H1 (cell line): ENCODE data around the gene TOMM22. TPM values are rescaled to one million over a fixed set of nuclear protein-coding genes. Genes with fewer than 3 reads are reported as not detected.

Source experiments
- CTCF ChIA-PET: fragments of 300-600 bp; sonication (Branson Sonifier 250); formaldehyde crosslinking; loops from one replicate; lab custom pipeline; 2021; ENCODE audit not compliant: partially characterized antibody; lab: Charles Lee
- POLR2A ChIA-PET: fragments of 300-600 bp; sonication (Branson Sonifier 250); formaldehyde crosslinking; loops from one replicate; lab custom pipeline; 2021; ENCODE audit warnings: inconsistent platforms; ENCODE audit not compliant: partially characterized antibody; lab: Charles Lee
- DNase-seq, 2 experiments: peaks; one replicate each; pipeline versions ENCODE4 v3.0.0 to v3.0.0-alpha.2; 2010 to 2022; ENCODE audit warnings: low spot score in 2 of 2, low read depth in 1 of 2, mixed read lengths in 1 of 2
- FAIRE-seq: peaks from 2 replicates; lab custom pipeline; 2011; peaks lifted over from hg19 to GRCh38; lab: Jason Lieb, UNC
- H2AFZ ChIP-seq: 2 replicates; pipeline ENCODE4 v1.8.1; 2012; ENCODE audit warnings: low read length, inconsistent platforms
- H2AK5ac ChIP-seq: 2 replicates; pipeline ENCODE4 v1.6.1; 2013; ENCODE audit warnings: low read depth, low read length
- H2BK120ac ChIP-seq: replicated peaks from 2 replicates; pipeline ENCODE3; 2013; ENCODE audit warnings: low read depth, low read length, inconsistent platforms
- H2BK12ac ChIP-seq: 2 replicates; pipeline ENCODE4 v1.6.1; 2013; ENCODE audit warnings: low read depth, low read length
- H2BK15ac ChIP-seq: 2 replicates; pipeline ENCODE4 v1.6.1; 2013; ENCODE audit warnings: low read length
- H2BK20ac ChIP-seq: 2 replicates; pipeline ENCODE4 v1.6.1; 2013; ENCODE audit warnings: low read length
- H2BK5ac ChIP-seq: 2 replicates; pipeline ENCODE4 v1.6.1; 2013; ENCODE audit warnings: low read depth, low read length
- H3K14ac ChIP-seq: 2 replicates; pipeline ENCODE4 v1.6.1; 2013; ENCODE audit warnings: inconsistent platforms; ENCODE audit not compliant: insufficient read length
- H3K18ac ChIP-seq: 2 replicates; pipeline ENCODE4 v1.6.1; 2013; ENCODE audit warnings: low read length; ENCODE audit errors: extremely low read depth
- H3K23ac ChIP-seq: 2 replicates; pipeline ENCODE4 v1.6.1; 2013; ENCODE audit warnings: inconsistent platforms; ENCODE audit not compliant: insufficient read length
- H3K23me2 ChIP-seq: 2 replicates; pipeline ENCODE4 v1.6.1; 2013; ENCODE audit warnings: low read depth, low read length
- H3K27ac ChIP-seq: 2 replicates; pipeline ENCODE4 v1.6.1; 2011; ENCODE audit warnings: low read depth, low read length, inconsistent platforms
- H3K27me3 ChIP-seq, 4 experiments: replicated peaks in 1 of 4; 1 replicate in 1 of 4; 2 replicates in 3 of 4; pipeline versions ENCODE4 v1.6.1 to v1.8.1; 2011 to 2013; ENCODE audit warnings: low read length in 3 of 4, mild to moderate bottlenecking in 3 of 4, inconsistent platforms in 2 of 4, mixed read lengths in 2 of 4, moderate library complexity in 1 of 4; ENCODE audit not compliant: control insufficient read depth in 3 of 4, insufficient read depth in 3 of 4; ENCODE audit errors: extremely low read depth in 1 of 4
- H3K36me3 ChIP-seq, 4 experiments: 2 replicates each; pipeline versions ENCODE4 v1.6.1 to v1.8.1; 2011 to 2013; ENCODE audit warnings: mild to moderate bottlenecking in 4 of 4, low read length in 3 of 4, moderate library complexity in 2 of 4, control low read depth in 1 of 4, inconsistent platforms in 1 of 4; ENCODE audit not compliant: insufficient read depth in 4 of 4, control insufficient read depth in 2 of 4
- H3K4ac ChIP-seq: replicated peaks from 2 replicates; pipeline ENCODE3; 2013; ENCODE audit warnings: low read length, low read depth, mixed read lengths, inconsistent platforms; ENCODE audit not compliant: insufficient read length
- H3K4me1 ChIP-seq, 4 experiments: replicated peaks in 1 of 4; 1 replicate in 1 of 4; 2 replicates in 3 of 4; pipeline versions ENCODE4 v1.6.1 to v1.8.1; 2011 to 2013; ENCODE audit warnings: low read length in 3 of 4, inconsistent platforms in 2 of 4, mixed read lengths in 1 of 4; ENCODE audit not compliant: insufficient read depth in 4 of 4, control insufficient read depth in 3 of 4
- H3K4me2 ChIP-seq, 2 experiments: 2 replicates each; pipeline versions ENCODE4 v1.6.1 to v1.8.1; 2011 to 2013; ENCODE audit warnings: low read depth in 2 of 2, low read length in 2 of 2, control low read depth in 1 of 2, inconsistent platforms in 1 of 2, mild to moderate bottlenecking in 1 of 2; ENCODE audit not compliant: insufficient read depth in 1 of 2
- H3K4me3 ChIP-seq, 4 experiments: fragments of 200-600, 300-600 bp in 1 of 4; sonication (generic), shearing (Covaris generic), sonication (Bioruptor Twin) in 1 of 4; 2 replicates each; pipeline versions ENCODE4 v1.5.1 to v1.8.1; 2011 to 2016; ENCODE audit warnings: low read length in 4 of 4, low read depth in 3 of 4, control low read depth in 2 of 4, inconsistent platforms in 2 of 4, mild to moderate bottlenecking in 2 of 4, mixed read lengths in 1 of 4, moderate library complexity in 1 of 4; ENCODE audit not compliant: insufficient read depth in 2 of 4; ENCODE audit errors: extremely low read depth in 1 of 4
- H3K56ac ChIP-seq: replicated peaks from 2 replicates; pipeline ENCODE3; 2013; ENCODE audit warnings: low read depth, mild to moderate bottlenecking, mixed read lengths, low read length, inconsistent platforms; ENCODE audit not compliant: insufficient read length
- H3K79me1 ChIP-seq: 2 replicates; pipeline ENCODE4 v1.6.1; 2013; ENCODE audit warnings: low read depth, low read length, control low read depth
- H3K79me2 ChIP-seq, 2 experiments: 2 replicates each; pipeline versions ENCODE4 v1.6.1 to v1.8.1; 2012 to 2013; ENCODE audit warnings: low read length in 2 of 2, mild to moderate bottlenecking in 2 of 2, inconsistent platforms in 1 of 2; ENCODE audit not compliant: insufficient read depth in 2 of 2, control insufficient read depth in 1 of 2
- H3K9ac ChIP-seq, 4 experiments: replicated peaks in 1 of 4; 1 replicate in 1 of 4; 2 replicates in 3 of 4; pipeline versions ENCODE4 v1.6.1 to v1.8.1; 2011 to 2013; ENCODE audit warnings: low read depth in 3 of 4, low read length in 3 of 4, control low read depth in 2 of 4, mild to moderate bottlenecking in 2 of 4, moderate library complexity in 2 of 4, inconsistent platforms in 1 of 4; ENCODE audit errors: extremely low read depth in 1 of 4
- H3K9me3 ChIP-seq, 2 experiments: 2 replicates each; pipeline versions ENCODE4 v1.6.1 to v1.8.1; 2012 to 2013; ENCODE audit warnings: mild to moderate bottlenecking in 2 of 2, moderate library complexity in 2 of 2, control low read depth in 1 of 2, inconsistent platforms in 1 of 2, low read depth in 1 of 2, low read length in 1 of 2, mixed read lengths in 1 of 2; ENCODE audit not compliant: insufficient read depth in 2 of 2
- H4K20me1 ChIP-seq, 2 experiments: replicated peaks in 1 of 2; 2 replicates each; pipeline versions ENCODE3 to v1.8.1; 2011 to 2013; ENCODE audit warnings: inconsistent platforms in 2 of 2, low read length in 2 of 2, mild to moderate bottlenecking in 1 of 2; ENCODE audit not compliant: insufficient read depth in 2 of 2, control insufficient read depth in 1 of 2
- H4K5ac ChIP-seq: 2 replicates; pipeline ENCODE4 v1.6.1; 2013; ENCODE audit warnings: low read length, low read depth, mixed read lengths, inconsistent platforms; ENCODE audit not compliant: insufficient read length
- H4K8ac ChIP-seq: 2 replicates; pipeline ENCODE4 v1.8.0; 2013; ENCODE audit warnings: mild to moderate bottlenecking, moderate library complexity, low read length, inconsistent platforms; ENCODE audit not compliant: insufficient read depth; ENCODE audit errors: extremely low read depth
- H4K91ac ChIP-seq: replicated peaks from 2 replicates; pipeline ENCODE3; 2013; ENCODE audit warnings: low read length, mixed read lengths, inconsistent platforms; ENCODE audit not compliant: insufficient read length
- BACH1 ChIP-seq: IDR thresholded peaks from 2 replicates; pipeline ENCODE4 v1.6.1; 2012; ENCODE audit warnings: low read length, improper control_type of control experiment
- BRCA1 ChIP-seq: IDR thresholded peaks from 2 replicates; pipeline ENCODE4 v1.6.1; 2012; ENCODE audit warnings: low read depth, low read length, improper control_type of control experiment
- CBX5 ChIP-seq: fragments of 300-800, 300-1000 bp; sonication (generic); IDR thresholded peaks from 2 replicates; pipeline ENCODE4 v1.7.1; 2016; ENCODE audit warnings: antibody characterized with exemption, low read length, low read depth
- CREB1 ChIP-seq: IDR thresholded peaks from 2 replicates; pipeline ENCODE4 v1.6.1; 2012; ENCODE audit warnings: inconsistent platforms
- HDAC6 ChIP-seq: IDR thresholded peaks from one replicate; pipeline ENCODE4 v1.7.1; 2012; ENCODE audit warnings: low read depth, mild to moderate bottlenecking, inconsistent platforms, low read length, moderate library complexity
- KDM4A ChIP-seq: IDR thresholded peaks from one replicate; pipeline ENCODE4 v1.7.1; 2012; ENCODE audit warnings: low read depth, mild to moderate bottlenecking, moderate library complexity, low read length, inconsistent platforms; ENCODE audit not compliant: severe bottlenecking
- NRF1 ChIP-seq: IDR thresholded peaks from 2 replicates; pipeline ENCODE4 v1.6.1; 2011; ENCODE audit warnings: mild to moderate bottlenecking, low read depth, low read length, improper control_type of control experiment
- POLR2AphosphoS5 ChIP-seq: IDR thresholded peaks from 2 replicates; pipeline ENCODE4 v1.6.1; 2011; ENCODE audit warnings: low read depth, low read length
- RAD21 ChIP-seq, 2 experiments: IDR thresholded peaks in 1 of 2; conservative IDR thresholded peaks in 1 of 2; 2 replicates each; pipeline ENCODE4 v1.6.1; 2011; ENCODE audit warnings: low read depth in 2 of 2, low read length in 2 of 2, improper control_type of control experiment in 1 of 2, inconsistent platforms in 1 of 2, mild to moderate bottlenecking in 1 of 2, moderate library complexity in 1 of 2
- SP1 ChIP-seq: IDR thresholded peaks from 2 replicates; pipeline ENCODE4 v1.6.1; 2011; ENCODE audit warnings: low read depth, low read length
- SP2 ChIP-seq: IDR thresholded peaks from 2 replicates; pipeline ENCODE4 v1.6.1; 2012; ENCODE audit warnings: mild to moderate bottlenecking, low read length, inconsistent platforms
- TAF7 ChIP-seq: optimal IDR thresholded peaks from 2 replicates; pipeline ENCODE3; 2011; ENCODE audit warnings: low read depth, mild to moderate bottlenecking, inconsistent platforms, low read length, moderate library complexity, borderline replicate concordance
- TCF12 ChIP-seq: IDR thresholded peaks from 2 replicates; pipeline ENCODE4 v1.6.1; 2011; ENCODE audit warnings: low read depth, mild to moderate bottlenecking, low read length
- WGBS, 2 experiments: shearing (Covaris generic) in 1 of 2; methylation state at CpG; one replicate each; pipeline versions ENCODE4 v1.1.6 to v1.1.7; 2013 to 2015; ENCODE audit warnings: low lambda C conversion rate in 2 of 2, mixed read lengths in 2 of 2, inconsistent platforms in 1 of 2, low coverage in 1 of 2, missing lambda C conversion rate in 1 of 2; ENCODE audit not compliant: insufficient replicate concordance in 2 of 2, insufficient coverage in 1 of 2, insufficient read length in 1 of 2; ENCODE audit errors: extremely low coverage in 1 of 2, missing lambda C conversion rate in 1 of 2; 5-methylcytosine and 5-hydroxymethylcytosine counted together
- polyA plus RNA-seq, 7 experiments: library from polyadenylated mRNA; depleted of rRNA in 3 of 7; stranded (reverse) in 5 of 7; unstranded in 2 of 7; fragments of >200 nt in 5 of 7; fragments of 200-250 nt in 2 of 7; gene quantifications; 1 replicate in 5 of 7; 2 replicates in 1 of 7; 4 replicates in 1 of 7; pipeline versions ENCODE4 v1.2.1 to v1.2.3, GENCODE V29; 2011 to 2013; ENCODE audit warnings: missing spikeins in 2 of 7, mixed read lengths in 2 of 7
- total RNA-seq: library from RNA; stranded (reverse); fragmentation: NEBNext Ultra II Directional; extraction: Animal tissue kit (Norgen Biotek cat#: 25700); gene quantifications from 2 replicates; pipeline ENCODE4 v1.2.1, GENCODE V29; 2021
- TF ChIP-seq, protein P1 (sequence below): IDR thresholded peaks from 2 replicates; pipeline ENCODE4 v1.6.1; 2011; ENCODE audit warnings: low read length, improper control_type of control experiment

TOMM22 gene
- total and polyA plus RNA-seq, 2 of the 8 experiments (the other 6 are each of a cell fraction or from before 2014, with no cell fraction given), result 84.0 to 125 TPM

DNA sequence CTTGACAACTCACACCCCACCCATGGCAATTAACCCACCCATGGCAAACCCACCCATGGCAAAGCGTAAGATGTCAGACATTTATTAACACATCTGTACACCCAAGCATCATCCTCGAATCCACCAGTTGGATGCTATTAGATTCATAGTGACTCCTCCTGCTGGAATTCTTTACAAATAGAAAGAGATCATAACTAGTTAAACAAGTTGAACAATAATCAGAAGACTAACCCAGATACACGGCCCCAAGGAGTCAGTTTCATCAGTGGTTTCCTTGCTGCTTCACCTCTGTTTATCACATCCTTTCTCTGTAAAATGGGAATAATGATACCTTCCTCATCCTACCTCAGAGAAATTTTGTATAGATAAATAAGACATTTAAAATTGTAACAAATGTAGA, 29.1 kb downstream of the TOMM22 start:
- Histone ChIP-seq H2AK5ac (no peak overlapping the region), H3K4me1 (peaks cover 8 to 15% (median 12%) of the 10 kb centered on the region in 4 experiments), H3K14ac (no peak overlapping the region), H2BK15ac (no peak overlapping the region), H3K18ac (no peak overlapping the region), H2BK120ac (no peak overlapping the region), H3K4ac (no peak overlapping the region), H3K27ac (no peak overlapping the region), H3K4me3 (no peak overlapping the region), H2BK12ac (no peak overlapping the region), H4K5ac (no peak overlapping the region), H3K23me2 (peaks cover 3% of the 10 kb centered on the region; the same call in 1 of the 2 replicates), H3K79me2 (peaks cover 29 to 97% of the 10 kb centered on the region in 2 experiments), H4K20me1 (peaks cover 23 to 36% of the 10 kb centered on the region in 2 experiments), H2BK5ac (no peak overlapping the region), H2BK20ac (no peak overlapping the region), H3K4me2 (no peak overlapping the region), H3K9me3 (no peaks in the 10 kb centered on the region), H3K23ac (no peak overlapping the region), H4K8ac (no peak overlapping the region), H3K56ac (no peak overlapping the region), H3K27me3 (no peaks in the 10 kb centered on the region), H3K36me3 (peaks cover 0 to 26% (median 7%) of the 10 kb centered on the region in 4 experiments; a peak in 6 of 8 replicates), H4K91ac (no peak overlapping the region), H3K9ac (no peak overlapping the region), H3K79me1 (peaks cover 23% of the 10 kb centered on the region), H2AFZ (no peak overlapping the region)
- FAIRE-seq (no peak), DNase-seq (no peak)
- WGBS, 2 experiments, result 87% methylated on average over 3 of the region's 3 CpGs; no CpG with 5 or more reads in 1 of the 2 experiments
- CTCF ChIA-PET, result interaction anchor here (1.7 kb wide), 1 partner anchor 58 kb away, joined by 4 read pairs; no protein-coding TSS in a partner anchor
- POLR2A ChIA-PET, result no interaction called here
- TF ChIP-seq SP2 (no peak), POLR2AphosphoS5 (no peak), KDM4A (no peak), RAD21 (IDR thresholded peaks at IDR 0.05 in 1 of 2, conservative IDR thresholded peaks at IDR 0.05 in 1 of 2; ENCODE audit: low read depth in 2 of 2, low read length in 2 of 2) (no peak), CREB1 (no peak), BRCA1 (no peak), NRF1 (no peak), BACH1 (no peak), CBX5 (no peak), TAF7 (no peak), HDAC6 (no peak), TCF12 (no peak), SP1 (no peak)
- TF ChIP-seq, protein P1, sequence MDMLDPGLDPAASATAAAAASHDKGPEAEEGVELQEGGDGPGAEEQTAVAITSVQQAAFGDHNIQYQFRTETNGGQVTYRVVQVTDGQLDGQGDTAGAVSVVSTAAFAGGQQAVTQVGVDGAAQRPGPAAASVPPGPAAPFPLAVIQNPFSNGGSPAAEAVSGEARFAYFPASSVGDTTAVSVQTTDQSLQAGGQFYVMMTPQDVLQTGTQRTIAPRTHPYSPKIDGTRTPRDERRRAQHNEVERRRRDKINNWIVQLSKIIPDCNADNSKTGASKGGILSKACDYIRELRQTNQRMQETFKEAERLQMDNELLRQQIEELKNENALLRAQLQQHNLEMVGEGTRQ, result no peak
